Muscle layer of duodenum (tissue), 2 donors: Measurements from ENCODE around the gene PAPSS2.
"Not testable (repeated sequence)": the region's sequence is repeated elsewhere in the genome, so short reads cannot be mapped to it uniquely, and the experiment has no call there.

Experiments
- H3K27ac ChIP-seq: one replicate; pipeline ENCODE4 v1.7.0; 2013; ENCODE audit warnings: mild to moderate bottlenecking, low read length
- H3K27me3 ChIP-seq: one replicate; pipeline ENCODE4 v1.7.0; 2013; ENCODE audit warnings: low read depth, mild to moderate bottlenecking, control low read depth, low read length
- H3K36me3 ChIP-seq, 2 donors: one replicate each; pipeline ENCODE4 v1.7.0; 2013; ENCODE audit warnings: low read length in 2 of 2, control low read depth in 1 of 2, mild to moderate bottlenecking in 1 of 2; ENCODE audit not compliant: insufficient read depth in 2 of 2, control insufficient read depth in 1 of 2
- H3K4me1 ChIP-seq, 2 donors: one replicate each; pipeline ENCODE4 v1.7.0; 2013; ENCODE audit warnings: low read length in 2 of 2, mild to moderate bottlenecking in 2 of 2, control low read depth in 1 of 2, moderate library complexity in 1 of 2; ENCODE audit not compliant: insufficient read depth in 2 of 2, control insufficient read depth in 1 of 2
- H3K4me3 ChIP-seq, 2 donors: one replicate each; pipeline ENCODE4 v1.7.0; 2013; ENCODE audit warnings: low read length in 2 of 2, low read depth in 1 of 2, mild to moderate bottlenecking in 1 of 2
- H3K9me3 ChIP-seq, 2 donors: one replicate each; pipeline ENCODE4 v1.7.0; 2013; ENCODE audit warnings: low read length in 2 of 2, control low read depth in 1 of 2, mild to moderate bottlenecking in 1 of 2; ENCODE audit not compliant: control insufficient read depth in 1 of 2
- donor health status: healthy.

Gene PAPSS2

DNA sequence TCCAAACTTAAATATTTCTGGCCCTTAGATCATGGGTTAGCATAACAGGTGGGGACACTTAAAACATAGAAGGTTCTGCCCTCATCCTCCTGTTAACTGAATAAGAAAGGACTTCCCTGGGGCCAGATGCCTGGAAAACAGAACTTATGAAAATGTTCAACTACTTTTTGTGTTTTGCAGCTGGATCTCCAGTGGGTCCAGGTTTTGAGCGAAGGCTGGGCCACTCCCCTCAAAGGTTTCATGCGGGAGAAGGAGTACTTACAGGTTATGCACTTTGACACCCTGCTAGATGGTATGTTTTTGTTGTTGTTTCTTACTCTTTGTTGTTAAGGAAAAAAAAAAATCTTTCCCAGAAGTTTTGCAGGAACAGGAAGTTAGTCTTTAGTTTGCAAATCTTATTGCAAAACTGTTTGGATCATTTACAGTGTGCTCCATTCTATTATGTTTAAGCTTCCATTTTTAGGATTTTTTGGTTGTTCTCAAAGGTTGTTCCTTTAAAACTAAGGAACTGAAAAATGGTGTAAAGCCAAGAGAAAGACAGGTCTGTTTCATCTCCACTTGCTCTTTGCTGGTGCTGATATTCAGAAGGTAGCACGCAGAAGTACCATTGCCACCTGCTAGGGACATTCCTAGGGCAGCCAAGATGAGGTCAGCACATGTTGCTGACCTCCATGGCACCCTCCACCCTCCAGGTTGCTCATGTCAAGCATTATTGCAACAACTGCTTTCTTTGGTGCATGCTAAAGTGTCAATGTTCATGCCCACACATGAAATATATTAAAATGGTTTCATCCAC lies 56.1 kb downstream of the PAPSS2 start:
- Histone ChIP-seq H3K27ac (no peak overlapping the region), H3K36me3 (no peaks in the 10 kb centered on the region), H3K4me1 (peaks cover 0 to 9% of the 10 kb centered on the region in 2 donors), H3K27me3 (no peaks in the 10 kb centered on the region), H3K9me3 (no peaks in the 10 kb centered on the region), H3K4me3 (no peak overlapping the region)

DNA sequence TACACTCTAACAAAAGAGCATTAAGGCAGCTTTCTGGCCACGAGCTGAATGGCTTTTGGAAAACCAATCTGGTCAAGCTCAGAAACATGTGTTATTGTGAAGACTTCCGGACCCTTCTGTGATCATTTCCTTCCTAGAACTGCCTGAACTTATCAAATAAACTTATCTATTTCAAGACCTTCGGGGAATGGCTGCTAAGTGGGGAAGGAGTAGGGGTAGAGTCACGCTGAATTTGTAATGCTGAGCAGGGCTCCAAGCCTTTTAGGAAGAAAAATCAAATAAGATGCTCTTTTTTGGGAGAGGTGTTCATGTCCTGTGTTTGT lies 56.6 kb downstream of the PAPSS2 start:
- H3K27me3 ChIP-seq = no peaks in the 10 kb centered on the region
- no peak overlapping the region for H3K4me3 ChIP-seq
- H3K27ac ChIP-seq = no peak overlapping the region
- H3K36me3 ChIP-seq = no peaks in the 10 kb centered on the region
- H3K4me1 ChIP-seq = peaks cover 0 to 9% of the 10 kb centered on the region in 2 donors
- H3K9me3 ChIP-seq = no peaks in the 10 kb centered on the region

DNA sequence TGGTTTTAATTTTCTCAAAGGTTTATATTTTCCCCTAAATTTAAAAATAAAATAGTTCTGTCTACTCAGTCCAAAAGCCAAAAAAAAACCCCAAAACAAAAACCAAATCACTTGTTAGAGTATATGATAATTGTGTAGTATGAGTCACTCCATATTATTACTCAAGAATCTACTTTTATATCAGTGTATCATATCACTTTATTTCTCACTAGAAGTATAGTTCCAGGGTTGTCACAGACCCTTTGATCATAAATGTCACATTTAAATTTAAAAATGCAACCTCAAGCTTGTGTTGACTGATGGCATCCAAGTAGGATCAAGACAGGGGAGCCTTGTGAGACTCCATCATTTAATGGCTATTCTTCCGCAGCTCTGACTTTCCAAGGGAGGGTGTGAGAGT lies 61.0 kb downstream of the PAPSS2 start:
- no peak overlapping the region for H3K27ac ChIP-seq
- H3K27me3 ChIP-seq = no peaks in the 10 kb centered on the region
- peaks cover 0 to 6% of the 10 kb centered on the region in 2 donors for H3K4me1 ChIP-seq
- no peaks in the 10 kb centered on the region for H3K9me3 ChIP-seq
- no peaks in the 10 kb centered on the region for H3K36me3 ChIP-seq
- no peak overlapping the region for H3K4me3 ChIP-seq

DNA sequence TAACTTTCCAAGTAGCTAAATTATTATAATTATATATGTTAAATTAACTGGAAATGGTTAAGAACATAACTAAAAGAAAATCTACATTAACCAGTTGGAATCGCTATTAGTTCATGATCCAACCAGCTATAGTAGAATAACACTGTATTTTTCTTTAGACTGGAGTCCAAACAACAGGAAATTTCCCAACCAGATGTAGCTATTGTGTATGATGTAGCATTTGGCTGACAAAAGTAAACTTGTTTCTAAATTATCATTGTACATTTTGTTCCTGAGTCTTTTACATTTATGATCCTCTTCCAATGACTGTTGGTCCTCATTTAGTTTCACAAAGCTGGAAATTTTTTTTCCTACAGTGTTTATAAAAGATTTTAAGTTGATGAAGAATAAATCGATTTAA lies 62.1 kb downstream of the PAPSS2 start:
- H3K27ac ChIP-seq = no peak overlapping the region
- H3K4me1 ChIP-seq = no peaks in the 10 kb centered on the region
- no peaks in the 10 kb centered on the region for H3K9me3 ChIP-seq
- no peaks in the 10 kb centered on the region for H3K36me3 ChIP-seq
- no peak overlapping the region for H3K4me3 ChIP-seq
- H3K27me3 ChIP-seq = no peaks in the 10 kb centered on the region

DNA sequence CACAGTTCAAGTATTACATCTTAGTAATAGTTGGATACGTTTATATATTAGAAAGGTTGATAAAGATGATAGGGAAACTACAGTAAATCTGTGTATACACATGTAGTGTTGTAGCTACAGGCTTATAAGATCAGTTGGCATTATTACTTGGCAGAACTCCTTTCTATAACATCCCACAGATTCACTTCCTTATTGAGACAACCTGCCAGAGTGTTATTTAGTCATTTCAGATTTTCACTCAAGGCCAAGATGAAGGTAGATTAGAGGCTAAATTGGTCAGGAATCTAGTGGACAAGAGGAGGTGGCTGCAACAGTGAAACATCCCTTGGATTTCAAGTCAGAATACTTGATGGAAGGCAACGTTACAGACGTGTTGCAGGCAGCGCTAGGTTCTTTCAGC lies 63.0 kb downstream of the PAPSS2 start:
- H3K27ac ChIP-seq = no peak overlapping the region
- no peak overlapping the region for H3K4me3 ChIP-seq

DNA sequence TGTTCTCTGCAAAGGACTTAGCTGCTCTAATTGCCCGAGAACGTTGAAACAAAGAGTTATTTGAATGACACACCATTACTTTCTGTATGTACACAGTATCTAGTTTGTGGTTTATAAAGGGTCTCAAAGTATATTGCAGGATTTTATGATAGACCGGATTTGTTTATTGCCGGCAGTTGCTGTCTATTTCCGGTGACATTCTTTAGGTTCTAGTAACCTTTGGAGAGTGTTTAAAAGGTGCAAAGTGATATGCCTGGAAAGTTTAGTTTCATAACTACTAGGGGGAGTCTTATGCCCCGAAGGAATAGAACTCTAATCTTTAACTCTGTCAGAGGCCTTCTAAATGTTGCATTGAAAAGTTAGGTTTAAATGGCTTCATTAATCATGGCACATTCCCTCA lies 63.8 kb downstream of the PAPSS2 start:
- H3K9me3 ChIP-seq = no peaks in the 10 kb centered on the region
- H3K27me3 ChIP-seq = no peaks in the 10 kb centered on the region
- H3K36me3 ChIP-seq = no peaks in the 10 kb centered on the region
- no peaks in the 10 kb centered on the region for H3K4me1 ChIP-seq
- no peak overlapping the region for H3K27ac ChIP-seq
- H3K4me3 ChIP-seq = no peak overlapping the region

More for the DNA sequence above, 63.0 kb downstream of the PAPSS2 start:
- Histone ChIP-seq H3K27me3 (no peaks in the 10 kb centered on the region), H3K36me3 (no peaks in the 10 kb centered on the region), H3K9me3 (no peaks in the 10 kb centered on the region), H3K4me1 (no peaks in the 10 kb centered on the region)

DNA sequence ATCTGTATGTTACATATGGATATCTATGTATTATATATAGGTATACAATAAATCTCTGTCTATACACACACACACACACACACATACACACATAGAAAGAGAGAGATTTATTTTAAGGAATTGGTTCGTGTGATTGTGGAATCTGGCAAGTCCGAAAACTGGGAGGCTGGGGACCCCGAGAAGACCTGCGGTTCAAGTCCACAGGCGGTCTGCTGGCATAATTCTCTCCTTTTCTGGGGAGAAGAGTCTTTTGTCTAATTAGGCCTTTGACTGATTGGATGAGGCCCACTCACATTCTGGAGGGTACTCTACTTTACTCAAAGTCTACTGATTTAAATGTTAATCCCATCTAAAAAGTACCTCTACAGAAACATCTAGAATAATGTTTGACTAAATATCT lies 65.1 kb downstream of the PAPSS2 start:
- Histone ChIP-seq H3K27me3 (no peaks in the 10 kb centered on the region), H3K36me3 (no peaks in the 10 kb centered on the region), H3K4me1 (no peaks in the 10 kb centered on the region)

DNA sequence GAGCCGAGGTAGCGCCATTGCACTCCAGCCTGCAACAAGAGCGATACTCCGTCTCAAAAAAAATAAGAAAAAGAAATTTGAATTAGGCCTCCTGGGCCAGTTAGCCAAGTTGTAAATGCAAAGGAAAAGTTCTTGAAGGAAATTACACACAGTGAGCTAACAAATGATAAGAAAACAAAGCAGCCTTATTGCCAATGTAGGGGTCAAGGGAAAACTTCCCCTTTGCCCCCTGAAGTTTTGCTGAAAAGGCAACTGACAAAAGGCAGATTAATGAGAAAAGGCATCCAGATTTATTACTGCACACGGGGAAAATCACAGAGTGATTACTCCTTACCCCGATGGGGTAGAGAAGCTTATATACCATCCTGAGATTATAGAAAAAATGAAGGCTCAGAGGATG lies 70.3 kb downstream of the PAPSS2 start:
- H3K4me3 ChIP-seq = no peak overlapping the region
- no peaks in the 10 kb centered on the region for H3K9me3 ChIP-seq
- peaks cover 0 to 4% of the 10 kb centered on the region in 2 donors for H3K4me1 ChIP-seq
- no peak overlapping the region for H3K27ac ChIP-seq
- H3K36me3 ChIP-seq = no peaks in the 10 kb centered on the region
- no peaks in the 10 kb centered on the region for H3K27me3 ChIP-seq

More for the DNA sequence above, 65.1 kb downstream of the PAPSS2 start:
- Histone ChIP-seq H3K4me3 (no peak overlapping the region), H3K27ac (no peak overlapping the region), H3K9me3 (no peaks in the 10 kb centered on the region)

DNA sequence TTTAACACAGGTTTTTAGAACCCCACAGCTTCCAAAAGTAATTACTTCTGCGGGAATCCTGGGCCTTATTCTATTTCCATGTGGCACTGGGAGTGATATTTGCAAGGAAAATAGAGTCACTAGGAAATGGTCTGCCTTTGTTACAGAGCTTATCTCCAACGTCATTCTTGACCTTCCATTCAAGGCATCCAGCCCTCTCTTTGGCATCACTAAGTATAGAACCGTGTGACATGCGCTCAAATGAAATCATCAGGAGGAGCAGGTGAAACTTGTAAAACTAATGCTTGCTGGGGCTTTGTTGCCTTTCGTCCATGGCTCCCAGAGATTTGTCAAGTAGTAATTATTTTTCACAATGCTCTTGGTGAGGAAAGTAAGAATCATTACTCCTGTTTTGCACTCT lies 73.4 kb downstream of the PAPSS2 start:
- Histone ChIP-seq H3K4me1 (peaks cover 0 to 9% of the 10 kb centered on the region in 2 donors), H3K9me3 (no peaks in the 10 kb centered on the region), H3K4me3 (no peak overlapping the region), H3K36me3 (no peaks in the 10 kb centered on the region), H3K27me3 (no peaks in the 10 kb centered on the region), H3K27ac (no peak overlapping the region)

- H3K4me1 ChIP-seq = peaks cover 0 to 9% of the 10 kb centered on the region in 2 donors
- H3K4me3 ChIP-seq = peak overlapping the region in 1 of 2 donors; percentile 26
- H3K9me3 ChIP-seq = no peaks in the 10 kb centered on the region
- H3K27me3 ChIP-seq = no peaks in the 10 kb centered on the region
- no peaks in the 10 kb centered on the region for H3K36me3 ChIP-seq
- H3K27ac ChIP-seq = no peak overlapping the region
Observed at GRCh38 chr10:87734987-87735827, 75.5 kb downstream of the PAPSS2 start.

- H3K36me3 ChIP-seq, H3K4me1 ChIP-seq, H3K9me3 ChIP-seq, H3K4me3 ChIP-seq, H3K27ac ChIP-seq, H3K27me3 ChIP-seq: not testable (repeated sequence)
Observed at GRCh38 chr10:87738253-87738652, 78.6 kb downstream of the PAPSS2 start.
